Upper lobe of left lung (tissue), 6 donors: ENCODE results near the gene ATXN7. TPM values are rescaled to one million over a fixed set of nuclear protein-coding genes. Genes with fewer than 3 reads are reported as not detected.

Source experiments
- ATAC-seq, 2 donors: fragments of 200-7000 bp; cut with Tn5 transposase; one replicate each; pipeline ENCODE4 v1.9.1; 2022; ENCODE audit warnings: mild to moderate bottlenecking in 2 of 2, moderate library complexity in 2 of 2; ENCODE audit not compliant: low FRiP score in 2 of 2
- DNase-seq, 2 donors: peaks; one replicate each; pipeline ENCODE4 v3.0.0-alpha.2; 2019 to 2020
- H3K27ac ChIP-seq, 4 donors: fragments of 200-600 bp; sonication (generic); one replicate each; pipeline ENCODE4 v1.5.1; 2016 to 2019
- H3K27me3 ChIP-seq, 4 donors: fragments of 200-600 bp; sonication (generic); one replicate each; pipeline ENCODE4 v1.5.1; 2017 to 2019
- H3K36me3 ChIP-seq, 4 donors: fragments of 200-600 bp; sonication (generic); one replicate each; pipeline ENCODE4 v1.5.1; 2016 to 2019
- H3K4me1 ChIP-seq, 4 donors: fragments of 200-600 bp; sonication (generic); one replicate each; pipeline ENCODE4 v1.5.1; 2018 to 2019
- H3K4me3 ChIP-seq, 4 donors: fragments of 200-600 bp; sonication (generic); one replicate each; pipeline ENCODE4 v1.5.1; 2017 to 2019; ENCODE audit warnings: mild to moderate bottlenecking in 2 of 4, moderate library complexity in 1 of 4
- H3K9me3 ChIP-seq, 4 donors: fragments of 200-600 bp; sonication (generic); one replicate each; pipeline ENCODE4 v1.5.1; 2018 to 2019
- CTCF ChIP-seq, 6 experiments: fragments of 450-650 bp in 4 of 6; fragments of 200-600 bp in 2 of 6; sonication (generic) in 2 of 6; IDR thresholded peaks; one replicate each; pipeline ENCODE4 v1.5.1; 2016 to 2019; ENCODE audit warnings: antibody characterized with exemption in 6 of 6
- EP300 ChIP-seq, 4 donors: sonication (generic); formaldehyde crosslinking; IDR thresholded peaks; one replicate each; pipeline ENCODE4 v1.5.1; 2017; ENCODE audit warnings: antibody characterized with exemption in 4 of 4, control low read depth in 2 of 4
- POLR2A ChIP-seq, 4 donors: fragments of 450-650 bp; IDR thresholded peaks; one replicate each; pipeline ENCODE4 v1.5.1; 2016 to 2017; ENCODE audit warnings: antibody characterized with exemption in 4 of 4, mild to moderate bottlenecking in 2 of 4
- POLR2AphosphoS5 ChIP-seq, 2 donors: sonication (generic); formaldehyde crosslinking; IDR thresholded peaks; one replicate each; pipeline ENCODE4 v1.5.1; 2017; ENCODE audit warnings: antibody characterized with exemption in 2 of 2
- WGBS, 2 donors: methylation state at CpG; one replicate each; pipeline ENCODE4 v1.1.5; 2017 to 2018; 5-methylcytosine and 5-hydroxymethylcytosine counted together
- total RNA-seq, 6 donors: library from RNA; depleted of rRNA in 4 of 6; stranded (reverse); fragments of >200 nt in 4 of 6; gene quantifications; one replicate each; pipeline versions ENCODE4 v1.1.0 to v1.2.1, GENCODE V29; 2016 to 2021
- donor health status: DM: no; HTN: no; CAD: no; lungs with moderate emphysema.
- donor health status: DM: no; HTN: yes; CAD: no; lungs with severe emphysema.

Gene ATXN7
- total RNA-seq, 6 donors from 2014 or later, result 29.5 to 83.8 (median 42.3) TPM

- WGBS, 2 donors, result 37 to 45% methylated on average over 3 of the region's 3 CpGs
- Histone ChIP-seq H3K27ac (peak overlapping the region; percentile 16 to 76 (median 64)), H3K9me3 (no peaks in the 10 kb centered on the region), H3K36me3 (peaks cover 0 to 5% (median 0%) of the 10 kb centered on the region in 4 donors), H3K4me1 (peaks cover 64 to 87% (median 82%) of the 10 kb centered on the region in 4 donors), H3K4me3 (no peak overlapping the region), H3K27me3 (no peaks in the 10 kb centered on the region)
- peak in 1 of 2 donors; percentile 28 for TF ChIP-seq POLR2AphosphoS5 (IDR thresholded peaks at IDR 0.05)
- no peak for TF ChIP-seq EP300 (IDR thresholded peaks at IDR 0.05)
- DNase-seq (peak in 1 of 2 donors; percentile 63), ATAC-seq (peak in 1 of 2 donors; percentile 34)
Observed at GRCh38 chr3:63975723-63976122, 112.1 kb downstream of the ATXN7 start.

GRCh38 chr3:63976161-63976871, 112.6 kb downstream of the ATXN7 start:
- no peak for DNase-seq
- Histone ChIP-seq H3K4me1 (peaks cover 60 to 83% (median 79%) of the 10 kb centered on the region in 4 donors), H3K4me3 (no peak overlapping the region), H3K36me3 (peaks cover 0 to 11% (median 2%) of the 10 kb centered on the region in 4 donors), H3K27ac (peak overlapping the region; percentile 48 to 78 (median 74)), H3K27me3 (no peaks in the 10 kb centered on the region), H3K9me3 (no peaks in the 10 kb centered on the region)
- peak; percentile 47 to 92 for ATAC-seq
- 77 to 84% methylated on average over 4 of the region's 4 CpGs for WGBS, 2 donors
- peak in 1 of 4 donors; percentile 11 for TF ChIP-seq POLR2A (IDR thresholded peaks at IDR 0.05)
- TF ChIP-seq CTCF (IDR thresholded peaks at IDR 0.05), result no peak
- TF ChIP-seq POLR2AphosphoS5 (IDR thresholded peaks at IDR 0.05), result peak; percentile 20 to 92
- TF ChIP-seq EP300 (IDR thresholded peaks at IDR 0.05), result peak in 3 of 4 donors; percentile 74 to 94 (median 74)

GRCh38 chr3:63976872-63977200, 113.2 kb downstream of the ATXN7 start:
- Histone ChIP-seq H3K27me3 (no peaks in the 10 kb centered on the region), H3K9me3 (no peaks in the 10 kb centered on the region), H3K27ac (peak overlapping the region; percentile 48 to 78 (median 74)), H3K36me3 (peaks cover 0 to 16% (median 2%) of the 10 kb centered on the region in 4 donors), H3K4me3 (no peak overlapping the region), H3K4me1 (peaks cover 57 to 83% (median 75%) of the 10 kb centered on the region in 4 donors)
- ATAC-seq (peak in 1 of 2 donors; percentile 27), DNase-seq (no peak)
- 77 to 79% methylated on average over 2 of the region's 2 CpGs for WGBS, 2 donors
- TF ChIP-seq POLR2A (IDR thresholded peaks at IDR 0.05) (no peak), CTCF (IDR thresholded peaks at IDR 0.05) (no peak), EP300 (IDR thresholded peaks at IDR 0.05) (no peak), POLR2AphosphoS5 (IDR thresholded peaks at IDR 0.05) (no peak)

- H3K27ac ChIP-seq, result peak overlapping the region in 3 of 4 donors; percentile 21 to 55 (median 42)
- no peak overlapping the region for H3K4me3 ChIP-seq
- no peak for TF ChIP-seq POLR2AphosphoS5 (IDR thresholded peaks at IDR 0.05)
- no peak for TF ChIP-seq CTCF (IDR thresholded peaks at IDR 0.05)
- no peak for TF ChIP-seq EP300 (IDR thresholded peaks at IDR 0.05)
- no peak for TF ChIP-seq POLR2A (IDR thresholded peaks at IDR 0.05)
- WGBS, 2 donors, result 71 to 79% methylated on average over 4 of the region's 4 CpGs
- H3K9me3 ChIP-seq, result no peaks in the 10 kb centered on the region
- H3K27me3 ChIP-seq, result no peaks in the 10 kb centered on the region
- no peak for ATAC-seq
- H3K4me1 ChIP-seq, result peaks cover 46 to 83% (median 66%) of the 10 kb centered on the region in 4 donors
- peaks cover 0 to 26% (median 4%) of the 10 kb centered on the region in 4 donors for H3K36me3 ChIP-seq
- DNase-seq, result no peak
Observed at GRCh38 chr3:63977893-63978292, 114.2 kb downstream of the ATXN7 start.

- TF ChIP-seq CTCF (IDR thresholded peaks at IDR 0.05) (peak in 1 of 6 experiments; percentile 24), POLR2A (IDR thresholded peaks at IDR 0.05) (no peak), EP300 (IDR thresholded peaks at IDR 0.05) (no peak), POLR2AphosphoS5 (IDR thresholded peaks at IDR 0.05) (no peak)
- 39 to 53% methylated on average over 12 of the region's 12 CpGs for WGBS, 2 donors
- ATAC-seq, result peak; percentile 43 to 63
- Histone ChIP-seq H3K36me3 (peaks cover 0 to 40% (median 5%) of the 10 kb centered on the region in 4 donors), H3K27ac (peak overlapping the region; percentile 21 to 67 (median 52)), H3K4me1 (peaks cover 42 to 70% (median 54%) of the 10 kb centered on the region in 4 donors), H3K4me3 (no peak overlapping the region), H3K9me3 (no peaks in the 10 kb centered on the region), H3K27me3 (no peaks in the 10 kb centered on the region)
- DNase-seq, result peak in 1 of 2 donors; percentile 40
Observed at GRCh38 chr3:63979093-63979885, 115.6 kb downstream of the ATXN7 start.
